Measurements from ENCODE around the gene BRAT1.

The BRAT1 gene

DNA sequence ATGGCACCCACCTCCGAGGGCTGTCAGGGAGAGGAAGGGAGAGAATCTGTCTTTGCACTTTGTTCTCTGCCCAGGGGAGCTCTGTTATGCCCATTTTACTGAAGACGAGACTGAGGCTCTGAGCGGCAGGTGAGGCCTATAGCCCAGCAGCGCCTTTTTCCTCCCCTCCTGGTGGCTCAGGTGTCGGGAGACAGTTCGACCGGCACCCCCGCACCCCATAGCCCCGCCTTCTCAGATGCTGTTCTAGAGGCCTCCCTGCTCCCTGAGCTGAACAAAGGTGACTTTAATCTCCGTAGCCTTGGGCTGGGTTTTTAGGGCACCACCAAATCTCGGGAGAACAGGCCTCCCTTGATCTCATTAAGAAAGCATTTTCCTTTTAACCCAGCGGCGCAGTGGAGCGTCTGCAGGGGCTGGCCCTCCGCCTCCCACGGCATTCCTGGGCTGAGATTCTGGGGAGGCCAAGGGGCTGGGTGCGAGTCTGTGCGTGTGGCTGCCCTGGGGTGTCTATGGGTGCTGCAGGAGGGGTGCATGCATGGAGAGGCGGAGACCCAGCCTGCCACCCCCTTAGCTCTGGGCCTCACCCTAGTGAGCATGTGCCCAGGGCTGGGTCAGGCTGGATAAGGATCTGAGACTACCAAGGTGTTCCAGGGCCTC lies 32.4 kb downstream of the BRAT1 start:
- DNase-seq = no peak
- TF ChIP-seq GATA1 (IDR thresholded peaks at IDR 0.05; ENCODE audit: low read depth, low read length) = no peak
- TF ChIP-seq POLR2A (IDR thresholded peaks at IDR 0.05; ENCODE audit: low read length) = no peak

GRCh38 chr7:2521952-2522591 lies 33.3 kb downstream of the BRAT1 start:
- TF ChIP-seq POLR2A (IDR thresholded peaks at IDR 0.05; ENCODE audit: low read length) (no peak), GATA1 (IDR thresholded peaks at IDR 0.05; ENCODE audit: low read depth, low read length) (no peak)
- DNase-seq = no peak

DNA sequence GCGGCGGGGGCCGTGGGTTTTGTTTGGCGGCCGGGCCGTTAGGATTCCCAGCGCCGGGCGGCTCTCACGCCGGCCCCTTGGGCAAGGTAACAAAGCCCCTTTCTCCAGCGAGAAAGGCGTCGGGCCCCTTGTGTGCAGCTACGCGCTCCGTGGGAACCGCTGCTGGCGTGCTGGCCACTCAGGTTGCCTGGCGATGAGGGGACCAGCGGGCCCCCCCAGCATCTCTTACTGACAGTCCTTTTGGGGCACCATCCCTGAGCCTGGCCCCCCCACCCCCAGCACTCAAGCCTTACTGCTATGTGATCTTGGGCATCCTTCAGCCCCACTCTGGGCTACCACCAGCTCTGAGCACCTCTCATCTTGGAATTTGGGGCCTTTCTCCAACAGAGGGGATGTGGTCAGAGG lies 34.0 kb downstream of the BRAT1 start:
- TF ChIP-seq GATA1 (IDR thresholded peaks at IDR 0.05; ENCODE audit: low read depth, low read length) = no peak
- TF ChIP-seq POLR2A (IDR thresholded peaks at IDR 0.05; ENCODE audit: low read length) = no peak
- DNase-seq = no peak

GRCh38 chr7:2520761-2521290 lies 34.5 kb downstream of the BRAT1 start:
- no peak for DNase-seq
- TF ChIP-seq POLR2A (IDR thresholded peaks at IDR 0.05; ENCODE audit: low read length) = no peak
- TF ChIP-seq GATA1 (IDR thresholded peaks at IDR 0.05; ENCODE audit: low read depth, low read length) = no peak

DNA sequence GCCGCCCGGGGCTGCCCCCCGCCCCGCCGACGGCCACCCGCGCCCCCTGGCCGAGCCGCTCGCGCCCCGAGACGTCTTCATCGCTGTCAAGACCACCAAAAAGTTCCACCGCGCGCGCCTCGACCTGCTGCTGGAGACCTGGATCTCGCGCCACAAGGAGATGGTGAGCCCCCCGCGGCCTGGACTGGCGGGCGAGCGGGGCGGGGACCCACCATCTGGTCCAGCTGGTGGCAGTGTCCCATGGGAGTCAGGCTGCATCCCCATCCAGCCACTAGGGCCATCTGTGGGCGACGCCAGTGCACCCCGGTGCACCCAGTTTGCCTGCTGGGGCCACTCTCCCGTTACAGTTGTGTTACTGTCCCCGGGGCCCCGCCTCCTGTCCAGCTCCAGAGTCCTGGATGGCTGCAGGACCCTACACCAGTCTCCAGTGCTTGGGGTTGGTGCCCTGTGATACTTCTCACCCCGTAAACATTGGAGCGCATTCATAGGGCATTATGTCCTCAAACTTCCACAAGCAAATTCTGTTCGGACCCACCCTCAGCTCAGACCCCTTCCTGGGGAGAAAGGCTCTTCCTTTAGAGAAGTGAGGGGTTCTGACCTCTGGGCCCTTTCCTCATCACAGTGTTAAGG lies 35.1 kb downstream of the BRAT1 start:
- peak; percentile 22 to 23 for DNase-seq
- TF ChIP-seq POLR2A (IDR thresholded peaks at IDR 0.05; ENCODE audit: low read length) (no peak), GATA1 (IDR thresholded peaks at IDR 0.05; ENCODE audit: low read depth, low read length) (no peak)

GRCh38 chr7:2519119-2519930 lies 36.0 kb downstream of the BRAT1 start, which contains the start of gene LFNG:
Gene LFNG (plus strand): TSS chr7:2519774. CDS start chr7:2519862, 88 bp downstream.
- TF ChIP-seq POLR2A (IDR thresholded peaks at IDR 0.05; ENCODE audit: low read length) (no peak), GATA1 (IDR thresholded peaks at IDR 0.05; ENCODE audit: low read depth, low read length) (no peak)
- DNase-seq = peak; percentile 89 to 90

GRCh38 chr7:2518737-2519118 lies 36.6 kb downstream of the BRAT1 start:
- TF ChIP-seq GATA1 (IDR thresholded peaks at IDR 0.05; ENCODE audit: low read depth, low read length) = no peak
- no peak for TF ChIP-seq POLR2A (IDR thresholded peaks at IDR 0.05; ENCODE audit: low read length)

GRCh38 chr7:2517678-2518507 lies 37.4 kb downstream of the BRAT1 start:
- no peak for DNase-seq
- TF ChIP-seq GATA1 (IDR thresholded peaks at IDR 0.05; ENCODE audit: low read depth, low read length) (no peak), POLR2A (IDR thresholded peaks at IDR 0.05; ENCODE audit: low read length) (no peak)

More at GRCh38 chr7:2518737-2519118, 36.6 kb downstream of the BRAT1 start:
- no peak for DNase-seq

DNA sequence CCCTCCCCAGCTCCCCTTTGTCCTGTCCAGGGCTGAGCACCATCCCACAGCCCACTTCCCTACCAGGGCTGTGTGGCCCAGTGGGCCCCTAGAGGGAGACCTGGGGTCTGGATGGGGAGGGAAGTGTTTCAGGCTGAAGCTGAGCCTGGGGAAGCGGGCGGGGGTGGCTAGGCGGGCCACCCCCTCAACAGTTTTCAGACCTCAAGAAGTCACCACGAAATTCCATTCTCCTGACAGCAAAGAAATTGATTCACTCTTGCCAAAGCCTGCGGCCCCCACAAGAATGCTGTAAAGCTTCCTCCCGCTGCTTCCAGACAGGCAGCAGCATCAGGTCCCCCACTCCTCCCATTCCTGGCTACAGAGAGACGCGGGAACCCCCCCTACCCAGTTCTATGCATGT lies 38.3 kb downstream of the BRAT1 start:
- TF ChIP-seq POLR2A (IDR thresholded peaks at IDR 0.05; ENCODE audit: low read length) (no peak), GATA1 (IDR thresholded peaks at IDR 0.05; ENCODE audit: low read depth, low read length) (no peak)
- DNase-seq = no peak

- DNase-seq = no peak
- TF ChIP-seq POLR2A (IDR thresholded peaks at IDR 0.05; ENCODE audit: low read length) (no peak), GATA1 (IDR thresholded peaks at IDR 0.05; ENCODE audit: low read depth, low read length) (no peak)
Observed at GRCh38 chr7:2516194-2516555, 39.1 kb downstream of the BRAT1 start.

- no peak for DNase-seq
- TF ChIP-seq GATA1 (IDR thresholded peaks at IDR 0.05; ENCODE audit: low read depth, low read length) (no peak), POLR2A (IDR thresholded peaks at IDR 0.05; ENCODE audit: low read length) (no peak)
Observed at GRCh38 chr7:2515424-2516193, 39.7 kb downstream of the BRAT1 start.
